ENCODE data around the gene KRTAP4-8.

DNA sequence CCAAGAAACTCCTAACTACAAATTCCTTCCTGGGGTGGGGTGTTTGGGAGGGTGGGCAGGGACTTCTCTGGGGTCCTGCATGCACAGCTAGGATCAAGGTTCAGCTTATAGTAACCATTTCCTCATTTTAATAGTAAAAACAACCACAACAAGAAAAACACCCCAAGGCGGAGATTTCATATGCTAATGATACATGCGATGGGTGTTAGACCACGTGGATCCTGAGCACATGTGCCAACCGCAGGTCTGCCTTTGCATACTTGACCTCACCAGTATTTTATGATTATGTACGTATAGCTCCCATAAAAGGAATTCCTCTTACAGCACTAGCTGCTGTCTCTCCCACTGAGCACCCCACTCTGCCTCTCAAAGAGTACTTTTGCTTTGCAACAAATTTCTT lies 18.4 kb upstream of the KRTAP4-8 start:
- TF ChIP-seq CTCF (IDR thresholded peaks at IDR 0.05) (no peak), POLR2A (IDR thresholded peaks at IDR 0.05) (no peak)
